HL-60 (cell line): Measurements from ENCODE around the gene XYLT1.

ENCODE experiments used
- POLR2AphosphoS5 ChIP-seq: IDR thresholded peaks from 2 replicates; pipeline ENCODE4 v1.6.1; 2012; ENCODE audit warnings: low read depth
- SPI1 ChIP-seq: IDR thresholded peaks from 2 replicates; pipeline ENCODE4 v1.6.1; 2012; ENCODE audit warnings: low read depth, mild to moderate bottlenecking, borderline replicate concordance
- TF ChIP-seq, protein P1 (sequence below): IDR thresholded peaks from one replicate; pipeline ENCODE4 v1.5.1; 2011; ENCODE audit warnings: low read length, control low read depth, inconsistent platforms; ENCODE audit not compliant: insufficient read depth
- TF ChIP-seq, protein P2 (sequence below): IDR thresholded peaks from 2 replicates; pipeline ENCODE4 v1.6.1; 2012; ENCODE audit warnings: low read depth; ENCODE audit not compliant: insufficient replicate concordance

DNA sequence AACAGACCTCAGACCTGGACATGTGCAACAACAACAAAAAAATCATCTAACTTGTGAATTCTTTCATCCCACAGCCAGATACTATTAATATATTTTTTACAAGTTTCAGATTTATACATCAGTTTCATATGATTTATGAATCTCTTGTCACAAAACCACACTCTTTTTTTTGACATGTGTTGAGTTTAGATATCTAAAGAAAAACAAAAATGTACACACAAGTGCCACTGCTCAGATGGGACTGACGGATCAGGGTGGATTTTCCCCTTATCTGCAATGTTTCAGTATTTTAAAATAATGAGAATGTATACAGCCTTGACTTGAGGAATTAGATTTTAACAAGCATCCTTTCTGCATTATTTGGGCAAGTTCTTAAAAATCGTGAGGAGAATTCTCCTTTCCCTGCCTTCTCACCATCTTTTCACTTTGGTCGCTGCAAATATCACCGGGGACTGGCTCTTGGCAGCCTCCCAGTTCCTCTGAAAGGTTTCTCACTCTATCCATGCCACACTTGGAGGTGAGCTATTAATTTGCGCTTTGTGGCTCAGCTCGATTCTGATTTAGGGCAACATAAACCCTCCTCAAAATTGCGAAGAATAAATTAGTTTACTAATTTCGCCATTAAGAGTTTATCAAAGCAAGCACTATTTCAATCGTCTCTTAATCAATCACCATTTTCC, 225.7 kb downstream of the XYLT1 start:
- TF ChIP-seq POLR2AphosphoS5: no peak
- TF ChIP-seq, protein P1, sequence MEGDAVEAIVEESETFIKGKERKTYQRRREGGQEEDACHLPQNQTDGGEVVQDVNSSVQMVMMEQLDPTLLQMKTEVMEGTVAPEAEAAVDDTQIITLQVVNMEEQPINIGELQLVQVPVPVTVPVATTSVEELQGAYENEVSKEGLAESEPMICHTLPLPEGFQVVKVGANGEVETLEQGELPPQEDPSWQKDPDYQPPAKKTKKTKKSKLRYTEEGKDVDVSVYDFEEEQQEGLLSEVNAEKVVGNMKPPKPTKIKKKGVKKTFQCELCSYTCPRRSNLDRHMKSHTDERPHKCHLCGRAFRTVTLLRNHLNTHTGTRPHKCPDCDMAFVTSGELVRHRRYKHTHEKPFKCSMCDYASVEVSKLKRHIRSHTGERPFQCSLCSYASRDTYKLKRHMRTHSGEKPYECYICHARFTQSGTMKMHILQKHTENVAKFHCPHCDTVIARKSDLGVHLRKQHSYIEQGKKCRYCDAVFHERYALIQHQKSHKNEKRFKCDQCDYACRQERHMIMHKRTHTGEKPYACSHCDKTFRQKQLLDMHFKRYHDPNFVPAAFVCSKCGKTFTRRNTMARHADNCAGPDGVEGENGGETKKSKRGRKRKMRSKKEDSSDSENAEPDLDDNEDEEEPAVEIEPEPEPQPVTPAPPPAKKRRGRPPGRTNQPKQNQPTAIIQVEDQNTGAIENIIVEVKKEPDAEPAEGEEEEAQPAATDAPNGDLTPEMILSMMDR: no peak
- TF ChIP-seq, protein P2, sequence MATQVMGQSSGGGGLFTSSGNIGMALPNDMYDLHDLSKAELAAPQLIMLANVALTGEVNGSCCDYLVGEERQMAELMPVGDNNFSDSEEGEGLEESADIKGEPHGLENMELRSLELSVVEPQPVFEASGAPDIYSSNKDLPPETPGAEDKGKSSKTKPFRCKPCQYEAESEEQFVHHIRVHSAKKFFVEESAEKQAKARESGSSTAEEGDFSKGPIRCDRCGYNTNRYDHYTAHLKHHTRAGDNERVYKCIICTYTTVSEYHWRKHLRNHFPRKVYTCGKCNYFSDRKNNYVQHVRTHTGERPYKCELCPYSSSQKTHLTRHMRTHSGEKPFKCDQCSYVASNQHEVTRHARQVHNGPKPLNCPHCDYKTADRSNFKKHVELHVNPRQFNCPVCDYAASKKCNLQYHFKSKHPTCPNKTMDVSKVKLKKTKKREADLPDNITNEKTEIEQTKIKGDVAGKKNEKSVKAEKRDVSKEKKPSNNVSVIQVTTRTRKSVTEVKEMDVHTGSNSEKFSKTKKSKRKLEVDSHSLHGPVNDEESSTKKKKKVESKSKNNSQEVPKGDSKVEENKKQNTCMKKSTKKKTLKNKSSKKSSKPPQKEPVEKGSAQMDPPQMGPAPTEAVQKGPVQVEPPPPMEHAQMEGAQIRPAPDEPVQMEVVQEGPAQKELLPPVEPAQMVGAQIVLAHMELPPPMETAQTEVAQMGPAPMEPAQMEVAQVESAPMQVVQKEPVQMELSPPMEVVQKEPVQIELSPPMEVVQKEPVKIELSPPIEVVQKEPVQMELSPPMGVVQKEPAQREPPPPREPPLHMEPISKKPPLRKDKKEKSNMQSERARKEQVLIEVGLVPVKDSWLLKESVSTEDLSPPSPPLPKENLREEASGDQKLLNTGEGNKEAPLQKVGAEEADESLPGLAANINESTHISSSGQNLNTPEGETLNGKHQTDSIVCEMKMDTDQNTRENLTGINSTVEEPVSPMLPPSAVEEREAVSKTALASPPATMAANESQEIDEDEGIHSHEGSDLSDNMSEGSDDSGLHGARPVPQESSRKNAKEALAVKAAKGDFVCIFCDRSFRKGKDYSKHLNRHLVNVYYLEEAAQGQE: no peak
- TF ChIP-seq SPI1: no peak
